ENCODE measurements around the gene GPANK1.

The GPANK1 gene

DNA sequence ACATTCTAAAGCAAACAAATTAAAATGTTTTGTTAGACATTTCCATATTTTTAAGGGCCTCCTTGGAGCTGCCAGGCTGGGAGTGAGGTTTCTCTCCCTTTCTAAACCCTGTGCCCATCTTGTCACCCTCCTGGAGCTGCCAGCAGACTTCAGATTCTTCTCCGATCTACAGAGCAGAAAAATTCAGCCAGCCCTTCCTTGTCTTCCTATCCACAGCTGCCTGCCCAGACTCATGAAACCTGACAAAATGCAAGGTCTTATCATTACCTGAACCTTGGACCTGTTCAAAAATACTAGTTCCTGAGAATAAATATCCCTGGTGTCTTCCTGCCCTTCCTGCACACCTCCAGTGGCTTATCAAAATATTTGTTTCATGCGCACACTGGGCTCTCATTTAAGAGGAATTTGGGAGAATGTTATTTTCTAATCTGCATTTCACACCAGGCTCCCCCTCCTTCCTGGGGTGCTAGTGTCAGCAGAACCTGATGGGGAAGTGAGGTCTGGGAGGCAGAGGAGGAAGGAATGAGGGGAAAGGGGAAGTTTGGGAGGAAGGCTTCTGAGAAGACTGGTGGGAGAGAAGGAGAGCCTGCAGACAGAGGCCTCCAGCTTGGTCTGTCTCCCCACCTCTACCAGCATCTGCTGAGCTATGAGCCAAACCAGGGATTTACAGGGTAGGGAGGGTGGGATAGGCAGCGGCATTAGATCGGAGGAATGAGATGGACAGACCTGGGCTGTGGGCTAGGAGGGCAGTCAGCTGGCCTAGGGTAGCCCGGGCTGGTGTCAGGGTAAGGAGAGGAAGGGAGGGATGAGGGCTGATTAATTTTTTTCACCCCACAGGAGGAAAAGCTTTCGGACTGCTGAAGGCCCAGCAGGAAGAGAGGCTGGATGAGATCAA lies 49.9 kb downstream of the GPANK1 start, which contains the start of gene AIF1:
Gene AIF1 (plus strand): TSS at position 551 of the 895 bp plus-strand sequence. CDS start 96 bp downstream, at position 647.
- no peak for DNase-seq

DNA sequence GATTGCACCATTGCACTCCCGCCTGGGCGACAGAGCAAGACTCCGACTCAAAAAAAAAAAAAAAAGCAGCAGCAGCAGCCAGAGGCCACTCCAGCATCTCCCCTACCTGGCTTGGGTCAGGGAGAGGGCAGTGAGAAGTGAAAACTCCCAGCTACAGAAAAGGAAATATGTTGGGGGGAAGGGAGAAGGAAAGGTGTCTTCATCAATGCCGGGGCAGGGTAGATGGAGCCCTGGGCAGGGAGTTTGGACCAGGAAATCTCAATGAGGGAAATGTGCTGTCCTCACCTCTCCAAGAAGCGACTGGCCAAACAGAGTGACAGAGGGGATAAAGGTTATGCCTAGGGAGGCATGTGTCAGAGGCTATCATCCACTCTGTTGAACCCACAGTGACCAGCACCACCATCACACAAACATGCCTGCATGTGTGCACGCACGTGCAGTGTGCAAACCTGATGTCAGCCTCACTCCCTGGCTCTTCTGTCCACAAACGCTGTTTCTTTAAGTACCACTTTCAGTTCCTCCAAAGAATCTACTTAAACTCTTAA lies 50.6 kb downstream of the GPANK1 start:
- DNase-seq: no peak
